Mesangial cell (primary cell): Measurements from ENCODE around the gene LBHD2. TPM values are rescaled to one million over a fixed set of nuclear protein-coding genes. Genes with fewer than 3 reads are reported as not detected.

Source experiments
- total RNA-seq: library from RNA; depleted of rRNA; stranded (reverse); fragments of >200 nt; gene quantifications from 2 replicates; pipeline ENCODE4 v1.2.3, GENCODE V29; 2015

LBHD2 gene
- total RNA-seq, result 0.76 TPM in 1 of 2 replicates, not detected in the other

GRCh38 chr14:103084021-103084919, at the start of gene LBHD2:
TSS of gene LBHD2 (plus strand) at chr14:103084210. CDS start at chr14:103086013, 1,803 bp downstream.

DNA sequence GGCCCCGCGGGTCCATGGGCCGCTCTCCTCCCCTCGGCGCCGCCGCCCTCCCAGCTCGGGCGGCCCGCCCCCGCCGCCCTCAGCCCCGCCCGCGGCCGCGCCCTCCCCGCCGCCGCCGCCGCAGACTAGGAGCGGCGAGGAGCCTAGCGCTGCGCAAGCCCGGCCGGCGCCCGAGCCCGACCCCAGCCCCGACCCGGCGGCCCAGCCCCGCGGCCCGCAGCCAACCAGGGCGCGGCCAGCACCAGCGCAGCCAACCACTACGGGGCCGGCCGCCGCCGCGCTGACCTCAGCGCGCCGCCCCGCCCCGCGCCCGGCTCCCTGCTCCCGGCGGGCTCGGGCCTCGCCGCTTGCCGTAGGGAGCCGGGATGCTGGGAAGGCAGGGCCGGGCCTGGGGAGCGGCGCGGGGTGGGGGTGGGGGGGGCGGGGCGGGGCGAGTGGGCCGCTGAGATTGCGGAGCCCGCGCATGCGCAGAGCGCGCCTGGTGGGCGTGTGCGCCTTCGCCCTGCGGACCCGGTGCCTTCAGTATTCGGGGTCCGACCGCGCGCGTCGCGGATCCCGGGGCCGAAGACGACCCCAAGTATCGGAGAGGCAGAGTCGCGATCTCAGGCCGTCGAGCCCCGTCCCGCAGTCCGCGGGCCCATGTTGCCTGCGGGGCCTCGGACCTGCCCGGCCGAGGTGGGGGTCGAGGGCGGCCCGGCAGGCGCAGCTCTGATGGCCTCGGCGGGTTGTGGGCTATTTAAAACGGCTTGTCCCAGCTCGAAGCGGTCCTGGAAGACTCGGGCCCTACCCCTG, 26.4 kb upstream of the LBHD2 start, which contains the start of gene CDC42BPB:
CDC42BPB (minus strand) TSS at position 178 of the 792 bp plus-strand sequence. CDS start 376 bp downstream, outside the sequence.

DNA sequence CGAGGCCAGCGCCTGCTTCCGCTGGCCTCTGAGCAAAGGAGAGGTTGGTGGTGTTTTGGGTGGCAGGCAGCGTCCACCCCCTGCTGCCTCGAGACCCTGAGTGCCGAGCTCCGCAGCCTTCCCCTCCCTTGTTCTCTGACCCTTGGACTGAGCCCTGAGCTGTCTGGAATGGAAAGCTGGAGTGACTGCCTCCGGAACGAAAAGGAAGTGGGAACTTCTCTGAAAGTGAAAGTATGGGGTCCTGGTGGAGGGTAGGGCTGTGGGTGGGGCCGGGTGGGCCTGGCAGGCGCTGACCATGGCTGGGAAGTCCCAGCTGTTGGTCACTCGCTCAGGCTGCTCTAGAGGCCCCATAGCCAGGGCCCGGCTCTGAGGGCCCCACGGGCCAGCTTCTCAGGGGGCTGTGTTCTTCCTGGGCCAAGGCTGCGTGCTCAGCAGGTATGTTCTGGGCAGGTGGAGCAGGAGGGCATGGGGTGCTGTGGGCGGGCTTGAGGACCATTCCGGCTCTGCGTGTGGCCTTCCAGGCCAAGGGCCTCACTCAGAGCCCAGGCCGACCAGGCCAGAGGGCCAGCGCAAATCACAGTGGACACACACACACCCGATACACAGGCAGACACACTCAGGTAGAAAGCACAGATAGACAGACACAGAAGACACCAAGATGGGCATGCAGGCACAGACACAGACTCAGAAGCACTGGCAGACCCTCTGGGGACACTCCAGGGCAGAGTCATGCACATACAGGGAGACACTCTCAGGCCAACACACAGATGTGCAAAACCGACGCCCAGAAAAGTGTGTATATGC, 10.6 kb downstream of the LBHD2 start, which contains the start of gene EXOC3L4:
EXOC3L4 (plus strand) TSS at position 320 of the 804 bp plus-strand sequence. CDS start 5,495 bp downstream, outside the sequence.

GRCh38 chr14:103122947-103123633, 39.1 kb downstream of the LBHD2 start, which contains the start of gene TNFAIP2:
TSS of gene TNFAIP2 (plus strand) at chr14:103123461. CDS start at chr14:103126458, 2,997 bp downstream.

Other genes starting within 250 kb of the LBHD2 start
- gene AMN, start 161.5 kb upstream of the LBHD2 start, total RNA-seq, result 1.4 TPM in 1 of 2 replicates, not detected in the other
- gene CDC42BPB, start 26.7 kb upstream of the LBHD2 start, total RNA-seq, result 93.7 and 141 TPM in 2 replicates
- gene EXOC3L4, start 10.5 kb downstream of the LBHD2 start, total RNA-seq, result 0.25 TPM in 1 of 2 replicates, not detected in the other
- gene TNFAIP2, start 39.3 kb downstream of the LBHD2 start, total RNA-seq, result 81.6 and 138 TPM in 2 replicates